Measurements from ENCODE around the gene TOE1. TPM values are rescaled to one million over a fixed set of nuclear protein-coding genes. Genes with fewer than 3 reads are reported as not detected.

The TOE1 gene
- total and polyA plus RNA-seq, 9 of the 15 experiments (the other 6 are each of a cell fraction or from before 2014, with no cell fraction given), result 32.1 to 85.7 (median 38.0) TPM

DNA sequence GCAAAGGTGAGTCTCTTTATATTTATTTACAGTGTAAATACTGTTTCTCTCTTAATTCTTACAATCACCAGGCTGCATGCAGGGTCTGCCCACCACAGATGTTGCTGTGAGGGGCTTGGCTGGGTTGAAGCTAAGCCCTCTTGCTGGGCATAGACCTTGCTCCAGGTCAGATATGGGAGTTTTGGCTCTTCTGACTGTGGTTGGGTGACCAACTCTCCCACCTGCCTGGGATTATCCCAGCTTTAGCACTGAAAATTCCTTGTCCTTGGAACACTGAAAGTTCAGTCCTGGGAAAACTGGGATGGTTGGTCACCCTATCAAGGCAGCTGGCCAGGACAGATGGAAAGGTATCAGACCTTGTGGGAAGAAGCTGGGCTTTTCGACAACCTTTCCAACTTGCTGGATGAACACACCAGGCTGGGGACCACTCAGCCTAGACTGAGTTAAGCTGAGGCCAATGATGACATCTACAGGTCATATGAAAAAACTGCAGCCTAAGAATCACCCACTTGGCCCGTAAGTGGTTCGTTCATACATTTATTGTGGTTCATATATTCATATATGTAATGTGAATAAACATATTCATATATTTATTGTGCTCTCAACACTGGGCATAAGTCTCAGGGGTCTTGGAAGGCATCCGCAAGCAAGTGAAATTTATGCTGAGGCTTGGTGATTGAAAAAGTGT is 39.8 kb upstream of the TOE1 start (continued):
- TF ChIP-seq ZBTB1 (CRISPR knock-in tag; IDR thresholded peaks at IDR 0.05; ENCODE audit: borderline replicate concordance, low read depth) (no peak), CC2D1A (IDR thresholded peaks at IDR 0.05) (peak; percentile 79; the same call in 1 of the 2 replicates), ZFPM2 (CRISPR knock-in tag; IDR thresholded peaks at IDR 0.05) (no peak), CBX3 (IDR thresholded peaks at IDR 0.05; ENCODE audit: borderline replicate concordance in 1 of 2, low read length in 2 of 2) (0 out of 3 replicates have a peak, but pooled peaks of 1 of the 2 experiments have one; percentile 43), ZBTB34 (CRISPR knock-in tag; IDR thresholded peaks at IDR 0.05) (no peak), ZNF511 (CRISPR knock-in tag; IDR thresholded peaks at IDR 0.05) (no peak), ZKSCAN1 (IDR thresholded peaks at IDR 0.05; ENCODE audit: low read depth, low read length) (no peak), ZBTB49 (CRISPR knock-in tag; IDR thresholded peaks at IDR 0.05; ENCODE audit: borderline replicate concordance) (no peak), ZHX1 (conservative IDR thresholded peaks at IDR 0.05; ENCODE audit: low read length) (0 out of 2 replicates have a peak, but pooled peaks have one; percentile 12), ZNF197 (CRISPR knock-in tag; IDR thresholded peaks at IDR 0.05; ENCODE audit: low read depth) (no peak), TFAM (CRISPR knock-in tag; conservative IDR thresholded peaks at IDR 0.05) (no peak), BACH1 (tag; IDR thresholded peaks at IDR 0.05) (0 out of 2 replicates have a peak, but pooled peaks have one; percentile 33), THRB (CRISPR knock-in tag; conservative IDR thresholded peaks at IDR 0.05) (no peak), HDAC1 (IDR thresholded peaks at IDR 0.05) (no peak)

All from K562 (cell line).